K562 (cell line): ENCODE measurements around the gene SNX19. TPM values are rescaled to one million over a fixed set of nuclear protein-coding genes. Genes with fewer than 3 reads are reported as not detected.

ENCODE experiments used
- ATAC-seq: fragments of 200-7000 bp; cut with Tn5 transposase; 3 replicates; pipeline ENCODE4 v1.9.1; 2020; ENCODE audit warnings: moderate library complexity
- BruUV-seq: library from RNA; stranded (reverse); fragments of 400-500 nt; replicated peaks from 2 replicates; lab custom pipeline; 2021; lab: Mats Ljungman, UMichigan
- CTCF ChIA-PET: fragments of 300-600 bp; formaldehyde crosslinking; extraction: SDS; loops from one replicate; lab custom pipeline; 2021; ENCODE audit warnings: low intra/inter-chr PET ratio; lab: Yijun Ruan, JAX
- POLR2A ChIA-PET: fragments of 300-600, 350-650 bp; sonication (Branson Sonifier 250); formaldehyde crosslinking; extraction: SDS; loops from one replicate; lab custom pipeline; 2021; ENCODE audit warnings: antibody characterized with exemption, inconsistent platforms; lab: Yijun Ruan, JAX
- DNase-seq, 4 experiments: peaks; one replicate each; pipeline versions ENCODE4 v3.0.0 to v3.0.0-alpha.2; 2011 to 2018; ENCODE audit warnings: low spot score in 3 of 4, mixed read lengths in 3 of 4; ENCODE audit errors: extremely low read depth in 1 of 4
- FAIRE-seq: peaks from 2 replicates; lab custom pipeline; 2011; peaks lifted over from hg19 to GRCh38; lab: Jason Lieb, UNC
- H2AFZ ChIP-seq: 2 replicates; pipeline ENCODE4 v1.6.0; 2011; ENCODE audit warnings: low read depth, low read length, control low read depth, inconsistent platforms
- H3K27ac ChIP-seq: fragments of 200-600 bp; 3 replicates; pipeline ENCODE4 v1.8.0; 2011; ENCODE audit warnings: low read depth, mild to moderate bottlenecking, control low read depth, inconsistent platforms, low read length, moderate library complexity, mixed read lengths; ENCODE audit errors: extremely low read depth
- H3K27me3 ChIP-seq, 2 experiments: fragments of 300-600 bp in 1 of 2; 2 replicates in 1 of 2; 3 replicates in 1 of 2; pipeline versions ENCODE4 v1.6.0 to v1.8.0; 2011; ENCODE audit warnings: inconsistent platforms in 2 of 2, low read length in 2 of 2, mild to moderate bottlenecking in 1 of 2, mixed read lengths in 1 of 2, moderate library complexity in 1 of 2; ENCODE audit not compliant: control insufficient read depth in 2 of 2, insufficient read depth in 2 of 2
- H3K36me3 ChIP-seq: fragments of 300-600 bp; 3 replicates; pipeline ENCODE4 v1.8.0; 2011; ENCODE audit warnings: mild to moderate bottlenecking, low read length, inconsistent platforms; ENCODE audit not compliant: control insufficient read depth, insufficient read depth
- H3K4me1 ChIP-seq, 2 experiments: fragments of 200-600 bp in 1 of 2; replicated peaks in 1 of 2; 2 replicates in 1 of 2; 3 replicates in 1 of 2; pipeline versions ENCODE4 v1.5.1 to v1.8.0; 2011; ENCODE audit warnings: inconsistent platforms in 2 of 2, low read length in 2 of 2, mild to moderate bottlenecking in 1 of 2, mixed read lengths in 1 of 2, moderate library complexity in 1 of 2; ENCODE audit not compliant: control insufficient read depth in 2 of 2, insufficient read depth in 2 of 2
- H3K4me2 ChIP-seq: 2 replicates; pipeline ENCODE4 v1.6.1; 2011; ENCODE audit warnings: low read length, control low read depth, inconsistent platforms, mixed read lengths; ENCODE audit not compliant: insufficient read depth
- H3K4me3 ChIP-seq: fragments of 200-600 bp; sonication (generic), shearing (Covaris generic); 2 replicates; pipeline ENCODE4 v1.5.1; 2016; ENCODE audit warnings: control low read depth, inconsistent platforms
- H3K79me2 ChIP-seq: fragments of 200-600 bp; 3 replicates; pipeline ENCODE4 v1.8.0; 2011; ENCODE audit warnings: low read length, inconsistent platforms; ENCODE audit not compliant: control insufficient read depth, insufficient read depth
- H3K9ac ChIP-seq, 2 experiments: 2 replicates each; pipeline versions ENCODE4 v1.6.0 to v1.6.1; 2011; ENCODE audit warnings: low read depth in 2 of 2, low read length in 2 of 2, control low read depth in 1 of 2, inconsistent platforms in 1 of 2, mild to moderate bottlenecking in 1 of 2, mixed read lengths in 1 of 2; ENCODE audit not compliant: insufficient read depth in 1 of 2
- H3K9me1 ChIP-seq: one replicate; pipeline ENCODE4 v1.6.0; 2011; ENCODE audit warnings: inconsistent platforms, mild to moderate bottlenecking, low read length, moderate library complexity; ENCODE audit not compliant: control insufficient read depth, insufficient read depth
- H3K9me3 ChIP-seq: replicated peaks from 2 replicates; pipeline ENCODE4 v1.5.1; 2011; ENCODE audit warnings: low read depth, low read length, inconsistent platforms; ENCODE audit not compliant: control insufficient read depth, insufficient read depth
- H4K20me1 ChIP-seq: replicated peaks from 2 replicates; pipeline ENCODE4 v1.6.1; 2011; ENCODE audit warnings: low read length, inconsistent platforms, mixed read lengths; ENCODE audit not compliant: control insufficient read depth, insufficient read depth
- BRF1 ChIP-seq: IDR thresholded peaks from 3 replicates; pipeline ENCODE4 v1.6.1; 2011; ENCODE audit warnings: borderline replicate concordance, mild to moderate bottlenecking; ENCODE audit not compliant: insufficient read length; ENCODE audit errors: extremely low read depth
- CREBBP ChIP-seq: IDR thresholded peaks from one replicate; pipeline ENCODE4 v1.6.1; 2012; ENCODE audit warnings: low read depth, mild to moderate bottlenecking, control low read depth, inconsistent platforms, low read length
- ILF3 ChIP-seq: fragments of 450-650 bp; IDR thresholded peaks from 2 replicates; pipeline ENCODE4 v1.6.1; 2018; ENCODE audit warnings: antibody characterized with exemption, mild to moderate bottlenecking, moderate library complexity, borderline replicate concordance
- KDM5B ChIP-seq: fragments of 200-600 bp; sonication (generic); IDR thresholded peaks from 2 replicates; pipeline ENCODE4 v1.6.1; 2012; ENCODE audit warnings: low read depth, mild to moderate bottlenecking, moderate library complexity, low read length, control low read depth, inconsistent platforms; ENCODE audit not compliant: insufficient replicate concordance
- ZFX ChIP-seq: sonication (generic); formaldehyde crosslinking; IDR thresholded peaks from 2 replicates; pipeline ENCODE4 v1.8.0; 2022; ENCODE audit warnings: mild to moderate bottlenecking, missing genetic modification reagents, moderate library complexity
- ZNF57 ChIP-seq: fragments of 450-650 bp; formaldehyde crosslinking; IDR thresholded peaks from 2 replicates; pipeline ENCODE4 v1.4.0; 2020; ENCODE audit warnings: mild to moderate bottlenecking, moderate library complexity
- ZNF707 ChIP-seq: fragments of 250-450 bp; sonication (Bioruptor Pico); conservative IDR thresholded peaks from 2 replicates; pipeline ENCODE4 v1.8.0; 2022; ENCODE audit warnings: inconsistent platforms, mild to moderate bottlenecking, moderate library complexity
- WGBS: fragments of 100-300 bp; shearing (Covaris generic); methylation state at CpG from one replicate; pipeline ENCODE4 v1.1.6; 2016; ENCODE audit warnings: low coverage, mixed read lengths; ENCODE audit not compliant: insufficient coverage; ENCODE audit errors: missing lambda C conversion rate; 5-methylcytosine and 5-hydroxymethylcytosine counted together
- in situ Hi-C: fragments of 300-500 bp; cut with MboI; formaldehyde crosslinking; loops from 4 replicates; pipeline ENCODE4 v1.15.0; 2018; ENCODE audit warnings: inconsistent platforms, mixed read lengths
- intact Hi-C: fragments of 100-400 bp; cut with micrococcal nuclease; formaldehyde crosslinking; loops from 2 replicates; pipeline ENCODE4 v1.14.2; 2022
- polyA plus RNA-seq, 8 experiments: library from polyadenylated mRNA; depleted of rRNA in 4 of 8; stranded (reverse) in 5 of 8; unstranded in 3 of 8; fragments of >200 nt; fragmentation: Nextera tagmentation in 2 of 8; fragmentation: Illumina TruSeq in 1 of 8; extraction: Ambion mirVana in 2 of 8; extraction: Trizol in 1 of 8; gene quantifications; 2 replicates each; pipeline versions ENCODE4 v1.2.1 to v1.2.3, GENCODE V29; 2011 to 2014; ENCODE audit warnings: inconsistent platforms in 1 of 8, missing spikeins in 1 of 8
- total RNA-seq, 7 experiments: library from RNA; depleted of rRNA in 6 of 7; stranded (reverse); fragments of >200 nt in 6 of 7; fragmentation: Illumina TruSeq in 2 of 7; extraction: Trizol in 2 of 7; gene quantifications; 2 replicates each; pipeline versions ENCODE4 v1.2.1 to v1.2.3, GENCODE V29; 2011 to 2021; ENCODE audit warnings: low replicate concordance in 1 of 7
- TF ChIP-seq, protein P1 (sequence below): IDR thresholded peaks from 2 replicates; pipeline ENCODE4 v1.6.1; 2011; ENCODE audit warnings: borderline replicate concordance, low read depth, mild to moderate bottlenecking, moderate library complexity, low read length; ENCODE audit not compliant: insufficient read depth, poor library complexity, severe bottlenecking
- TF ChIP-seq, protein P2 (sequence below): fragments of 450-650 bp; IDR thresholded peaks from 2 replicates; pipeline ENCODE4 v1.7.0; 2016; ENCODE audit warnings: borderline replicate concordance

Gene SNX19
- total and polyA plus RNA-seq, 9 of the 15 experiments (the other 6 are each of a cell fraction or from before 2014, with no cell fraction given): 2.2 to 31.3 (median 19.6) TPM

DNA sequence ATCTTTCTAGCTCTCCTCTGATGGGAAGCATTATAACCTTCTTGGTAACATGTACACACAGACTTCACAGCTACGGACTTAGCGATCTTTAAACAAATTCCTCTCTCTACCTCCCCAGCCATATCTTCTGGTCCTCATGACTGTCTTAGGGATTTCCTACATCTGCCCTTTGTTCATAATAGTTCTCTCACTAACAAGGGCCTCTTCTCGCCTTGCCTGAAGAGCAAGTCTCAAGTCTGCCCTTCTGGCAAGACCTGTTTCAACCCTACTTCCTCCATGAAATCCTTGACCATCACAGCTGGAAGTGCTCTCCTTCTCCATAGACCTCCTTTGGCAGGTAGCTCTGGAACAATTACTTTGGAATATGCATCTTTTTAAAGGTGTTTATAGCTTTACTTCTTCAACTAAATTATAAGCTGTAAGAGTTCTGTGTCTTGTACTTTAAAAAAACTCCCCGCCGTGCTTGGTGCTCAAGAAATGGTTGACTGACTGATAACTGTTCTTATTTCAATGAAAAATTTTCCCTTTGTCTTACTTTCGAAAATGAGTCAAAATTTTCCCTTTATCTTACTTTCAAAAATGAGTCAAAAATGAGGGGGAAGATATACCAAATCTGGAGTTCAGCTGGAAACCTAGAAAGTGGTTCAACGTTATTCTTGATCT lies 34.7 kb downstream of the SNX19 start:
- POLR2A ChIA-PET: no interaction called here
- in situ Hi-C loops: no loop called here
- no peak overlapping the region for H2AFZ ChIP-seq
- H3K36me3 ChIP-seq: peaks cover 85% of the 10 kb centered on the region
- no peaks in the 10 kb centered on the region for H3K9me3 ChIP-seq
- FAIRE-seq: no peak
- H3K9ac ChIP-seq: no peak overlapping the region
- H3K27ac ChIP-seq: no peak overlapping the region
- H3K9me1 ChIP-seq: no peaks in the 10 kb centered on the region
- H3K79me2 ChIP-seq: no peaks in the 10 kb centered on the region
- CTCF ChIA-PET: no interaction called here
- no peak for ATAC-seq
- TF ChIP-seq, protein P1, sequence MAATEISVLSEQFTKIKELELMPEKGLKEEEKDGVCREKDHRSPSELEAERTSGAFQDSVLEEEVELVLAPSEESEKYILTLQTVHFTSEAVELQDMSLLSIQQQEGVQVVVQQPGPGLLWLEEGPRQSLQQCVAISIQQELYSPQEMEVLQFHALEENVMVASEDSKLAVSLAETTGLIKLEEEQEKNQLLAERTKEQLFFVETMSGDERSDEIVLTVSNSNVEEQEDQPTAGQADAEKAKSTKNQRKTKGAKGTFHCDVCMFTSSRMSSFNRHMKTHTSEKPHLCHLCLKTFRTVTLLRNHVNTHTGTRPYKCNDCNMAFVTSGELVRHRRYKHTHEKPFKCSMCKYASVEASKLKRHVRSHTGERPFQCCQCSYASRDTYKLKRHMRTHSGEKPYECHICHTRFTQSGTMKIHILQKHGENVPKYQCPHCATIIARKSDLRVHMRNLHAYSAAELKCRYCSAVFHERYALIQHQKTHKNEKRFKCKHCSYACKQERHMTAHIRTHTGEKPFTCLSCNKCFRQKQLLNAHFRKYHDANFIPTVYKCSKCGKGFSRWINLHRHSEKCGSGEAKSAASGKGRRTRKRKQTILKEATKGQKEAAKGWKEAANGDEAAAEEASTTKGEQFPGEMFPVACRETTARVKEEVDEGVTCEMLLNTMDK: no peak
- no peak for TF ChIP-seq ILF3
- TF ChIP-seq BRF1: no peak
- no peak for TF ChIP-seq KDM5B
- no peak for TF ChIP-seq CREBBP
- no peak for TF ChIP-seq ZFX
- TF ChIP-seq ZNF707 (CRISPR knock-in tag): no peak
- TF ChIP-seq ZNF57: no peak
- TF ChIP-seq, protein P2, sequence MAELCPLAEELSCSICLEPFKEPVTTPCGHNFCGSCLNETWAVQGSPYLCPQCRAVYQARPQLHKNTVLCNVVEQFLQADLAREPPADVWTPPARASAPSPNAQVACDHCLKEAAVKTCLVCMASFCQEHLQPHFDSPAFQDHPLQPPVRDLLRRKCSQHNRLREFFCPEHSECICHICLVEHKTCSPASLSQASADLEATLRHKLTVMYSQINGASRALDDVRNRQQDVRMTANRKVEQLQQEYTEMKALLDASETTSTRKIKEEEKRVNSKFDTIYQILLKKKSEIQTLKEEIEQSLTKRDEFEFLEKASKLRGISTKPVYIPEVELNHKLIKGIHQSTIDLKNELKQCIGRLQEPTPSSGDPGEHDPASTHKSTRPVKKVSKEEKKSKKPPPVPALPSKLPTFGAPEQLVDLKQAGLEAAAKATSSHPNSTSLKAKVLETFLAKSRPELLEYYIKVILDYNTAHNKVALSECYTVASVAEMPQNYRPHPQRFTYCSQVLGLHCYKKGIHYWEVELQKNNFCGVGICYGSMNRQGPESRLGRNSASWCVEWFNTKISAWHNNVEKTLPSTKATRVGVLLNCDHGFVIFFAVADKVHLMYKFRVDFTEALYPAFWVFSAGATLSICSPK: no peak
- H3K4me1 ChIP-seq: no peaks in the 10 kb centered on the region
- H3K27me3 ChIP-seq: no peaks in the 10 kb centered on the region
- DNase-seq: no peak
- intact Hi-C loops: no loop called here
- no peaks in the 10 kb centered on the region; the same call in 1 of the 2 replicates for H4K20me1 ChIP-seq
- no peak overlapping the region for H3K4me3 ChIP-seq
- no TSS peak for BruUV-seq
- 83% methylated on average over 7 of the region's 7 CpGs for WGBS
- H3K4me2 ChIP-seq: no peak overlapping the region
